ENCODE measurements around the gene EDAR. TPM values are rescaled to one million over a fixed set of nuclear protein-coding genes. Genes with fewer than 3 reads are reported as not detected.
A peak's percentile ranks its signal among the peaks of the same experiment; 100 is the strongest.

Gene EDAR
- total and polyA plus RNA-seq, 9 donors = 0.04 to 1.1 (median 0.08) TPM

- H3K27ac ChIP-seq (ENCODE audit: low read length) = no peak overlapping the region
- WGBS (ENCODE audit: insufficient coverage) = 97% methylated on average over 2 of the region's 5 CpGs
- peaks cover 14% of the 10 kb centered on the region for H3K9me3 ChIP-seq (replicated peaks; ENCODE audit: control insufficient read depth, low read depth, low read length)
- DNase-seq = no peak
- no peak overlapping the region for H3K4me3 ChIP-seq (ENCODE audit: low read length)
- H3K27me3 ChIP-seq (ENCODE audit: control insufficient read depth, insufficient read depth, low read length) = no peaks in the 10 kb centered on the region
- no peaks in the 10 kb centered on the region for H3K4me1 ChIP-seq (ENCODE audit: control insufficient read depth, insufficient read depth, low read length)
- H3K36me3 ChIP-seq (ENCODE audit: control insufficient read depth, insufficient read depth, low read length) = peaks cover 8% of the 10 kb centered on the region
Measured at GRCh38 chr2:108870069-108870644, 118.9 kb downstream of the EDAR start.

- H3K27ac ChIP-seq (ENCODE audit: low read length) = no peak overlapping the region
- peaks cover 8% of the 10 kb centered on the region for H3K36me3 ChIP-seq (ENCODE audit: control insufficient read depth, insufficient read depth, low read length)
- DNase-seq = no peak
- peaks cover 14% of the 10 kb centered on the region for H3K9me3 ChIP-seq (replicated peaks; ENCODE audit: control insufficient read depth, low read depth, low read length)
- H3K4me3 ChIP-seq (ENCODE audit: low read length) = no peak overlapping the region
- no CpG with 5 or more reads among the region's 3 CpGs for WGBS (ENCODE audit: insufficient coverage)
- H3K27me3 ChIP-seq (ENCODE audit: control insufficient read depth, insufficient read depth, low read length) = no peaks in the 10 kb centered on the region
- no peaks in the 10 kb centered on the region for H3K4me1 ChIP-seq (ENCODE audit: control insufficient read depth, insufficient read depth, low read length)
Measured at GRCh38 chr2:108869542-108869941, 119.5 kb downstream of the EDAR start.

- DNase-seq = no peak
- Histone ChIP-seq H3K9me3 (replicated peaks; ENCODE audit: control insufficient read depth, low read depth, low read length) (peaks cover 14% of the 10 kb centered on the region), H3K27ac (ENCODE audit: low read length) (no peak overlapping the region), H3K4me3 (ENCODE audit: low read length) (no peak overlapping the region), H3K4me1 (ENCODE audit: control insufficient read depth, insufficient read depth, low read length) (no peaks in the 10 kb centered on the region), H3K27me3 (ENCODE audit: control insufficient read depth, insufficient read depth, low read length) (no peaks in the 10 kb centered on the region), H3K36me3 (ENCODE audit: control insufficient read depth, insufficient read depth, low read length) (peaks cover 8% of the 10 kb centered on the region)
- no CpG with 5 or more reads among the region's 1 CpG for WGBS (ENCODE audit: insufficient coverage)
Measured at GRCh38 chr2:108868911-108869310, 120.1 kb downstream of the EDAR start.

GRCh38 chr2:108866041-108866440 is 123.0 kb downstream of the EDAR start:
- Histone ChIP-seq H3K27me3 (ENCODE audit: control insufficient read depth, insufficient read depth, low read length) (no peaks in the 10 kb centered on the region), H3K4me1 (ENCODE audit: control insufficient read depth, insufficient read depth, low read length) (no peaks in the 10 kb centered on the region), H3K9me3 (replicated peaks; ENCODE audit: control insufficient read depth, low read depth, low read length) (peaks cover 14% of the 10 kb centered on the region), H3K27ac (ENCODE audit: low read length) (no peak overlapping the region), H3K4me3 (ENCODE audit: low read length) (no peak overlapping the region), H3K36me3 (ENCODE audit: control insufficient read depth, insufficient read depth, low read length) (peaks cover 8% of the 10 kb centered on the region)
- no peak for DNase-seq

GRCh38 chr2:108858894-108859293 is 130.1 kb downstream of the EDAR start:
- no peak for DNase-seq
- 92% methylated on average over 2 of the region's 3 CpGs for WGBS (ENCODE audit: insufficient coverage)
- H3K9me3 ChIP-seq (replicated peaks; ENCODE audit: control insufficient read depth, low read depth, low read length) = no peaks in the 10 kb centered on the region
- no peaks in the 10 kb centered on the region for H3K27me3 ChIP-seq (ENCODE audit: control insufficient read depth, insufficient read depth, low read length)
- no peak overlapping the region for H3K4me3 ChIP-seq (ENCODE audit: low read length)
- no peaks in the 10 kb centered on the region for H3K36me3 ChIP-seq (ENCODE audit: control insufficient read depth, insufficient read depth, low read length)
- no peaks in the 10 kb centered on the region for H3K4me1 ChIP-seq (ENCODE audit: control insufficient read depth, insufficient read depth, low read length)
- no peak overlapping the region for H3K27ac ChIP-seq (ENCODE audit: low read length)

GRCh38 chr2:108855194-108855593 is 133.8 kb downstream of the EDAR start:
- DNase-seq = peak; percentile 7
- no peaks in the 10 kb centered on the region for H3K9me3 ChIP-seq (replicated peaks; ENCODE audit: control insufficient read depth, low read depth, low read length)
- no peaks in the 10 kb centered on the region for H3K36me3 ChIP-seq (ENCODE audit: control insufficient read depth, insufficient read depth, low read length)
- no CpG with 5 or more reads among the region's 1 CpG for WGBS (ENCODE audit: insufficient coverage)
- no peak overlapping the region for H3K27ac ChIP-seq (ENCODE audit: low read length)
- H3K27me3 ChIP-seq (ENCODE audit: control insufficient read depth, insufficient read depth, low read length) = no peaks in the 10 kb centered on the region
- H3K4me3 ChIP-seq (ENCODE audit: low read length) = no peak overlapping the region
- no peaks in the 10 kb centered on the region for H3K4me1 ChIP-seq (ENCODE audit: control insufficient read depth, insufficient read depth, low read length)

- Histone ChIP-seq H3K27ac (ENCODE audit: low read length) (no peak overlapping the region), H3K9me3 (replicated peaks; ENCODE audit: control insufficient read depth, low read depth, low read length) (no peaks in the 10 kb centered on the region), H3K4me3 (ENCODE audit: low read length) (no peak overlapping the region), H3K27me3 (ENCODE audit: control insufficient read depth, insufficient read depth, low read length) (no peaks in the 10 kb centered on the region), H3K4me1 (ENCODE audit: control insufficient read depth, insufficient read depth, low read length) (no peaks in the 10 kb centered on the region), H3K36me3 (ENCODE audit: control insufficient read depth, insufficient read depth, low read length) (no peaks in the 10 kb centered on the region)
- no CpG with 5 or more reads among the region's 1 CpG for WGBS (ENCODE audit: insufficient coverage)
- no peak for DNase-seq
Measured at GRCh38 chr2:108854484-108854883, 134.5 kb downstream of the EDAR start.

GRCh38 chr2:108853421-108853820 is 135.6 kb downstream of the EDAR start:
- 80% methylated on average over 1 of the region's 2 CpGs for WGBS (ENCODE audit: insufficient coverage)
- no peaks in the 10 kb centered on the region for H3K4me1 ChIP-seq (ENCODE audit: control insufficient read depth, insufficient read depth, low read length)
- no peak for DNase-seq
- no peaks in the 10 kb centered on the region for H3K9me3 ChIP-seq (replicated peaks; ENCODE audit: control insufficient read depth, low read depth, low read length)
- H3K36me3 ChIP-seq (ENCODE audit: control insufficient read depth, insufficient read depth, low read length) = no peaks in the 10 kb centered on the region
- H3K27ac ChIP-seq (ENCODE audit: low read length) = no peak overlapping the region
- no peaks in the 10 kb centered on the region for H3K27me3 ChIP-seq (ENCODE audit: control insufficient read depth, insufficient read depth, low read length)
- H3K4me3 ChIP-seq (ENCODE audit: low read length) = no peak overlapping the region

GRCh38 chr2:108852375-108852774 is 136.6 kb downstream of the EDAR start:
- H3K4me1 ChIP-seq (ENCODE audit: control insufficient read depth, insufficient read depth, low read length) = no peaks in the 10 kb centered on the region
- H3K27me3 ChIP-seq (ENCODE audit: control insufficient read depth, insufficient read depth, low read length) = no peaks in the 10 kb centered on the region
- H3K9me3 ChIP-seq (replicated peaks; ENCODE audit: control insufficient read depth, low read depth, low read length) = no peaks in the 10 kb centered on the region
- no peak for DNase-seq
- H3K36me3 ChIP-seq (ENCODE audit: control insufficient read depth, insufficient read depth, low read length) = no peaks in the 10 kb centered on the region
- WGBS (ENCODE audit: insufficient coverage) = no CpG with 5 or more reads among the region's 3 CpGs
- no peak overlapping the region for H3K27ac ChIP-seq (ENCODE audit: low read length)
- H3K4me3 ChIP-seq (ENCODE audit: low read length) = no peak overlapping the region

- Histone ChIP-seq H3K27me3 (ENCODE audit: control insufficient read depth, insufficient read depth, low read length) (no peaks in the 10 kb centered on the region), H3K4me1 (ENCODE audit: control insufficient read depth, insufficient read depth, low read length) (no peaks in the 10 kb centered on the region), H3K4me3 (ENCODE audit: low read length) (no peak overlapping the region), H3K36me3 (ENCODE audit: control insufficient read depth, insufficient read depth, low read length) (no peaks in the 10 kb centered on the region), H3K9me3 (replicated peaks; ENCODE audit: control insufficient read depth, low read depth, low read length) (no peaks in the 10 kb centered on the region), H3K27ac (ENCODE audit: low read length) (no peak overlapping the region)
- no peak for DNase-seq
- no CpG with 5 or more reads among the region's 1 CpG for whole genome bisulfite sequencing (ENCODE audit: insufficient coverage)
Measured at GRCh38 chr2:108847000-108847399, 142.0 kb downstream of the EDAR start.

GRCh38 chr2:108845923-108846322 is 143.1 kb downstream of the EDAR start:
- no peak for DNase-seq
- no peaks in the 10 kb centered on the region for H3K27me3 ChIP-seq (ENCODE audit: control insufficient read depth, insufficient read depth, low read length)
- H3K4me3 ChIP-seq (ENCODE audit: low read length) = no peak overlapping the region
- H3K4me1 ChIP-seq (ENCODE audit: control insufficient read depth, insufficient read depth, low read length) = no peaks in the 10 kb centered on the region
- H3K9me3 ChIP-seq (replicated peaks; ENCODE audit: control insufficient read depth, low read depth, low read length) = peaks cover 2% of the 10 kb centered on the region
- H3K27ac ChIP-seq (ENCODE audit: low read length) = no peak overlapping the region
- H3K36me3 ChIP-seq (ENCODE audit: control insufficient read depth, insufficient read depth, low read length) = no peaks in the 10 kb centered on the region
